GDM1 (cell line): ENCODE results near the gene TP73.

Experiments used
- DNase-seq: peaks from one replicate; lab custom pipeline; 2025; lab: John Stamatoyannopoulos, UW

Gene TP73

GRCh38 chr1:3689138-3689750 lies 36.9 kb downstream of the TP73 start:
- DNase-seq, result no peak

- no peak for DNase-seq
These were observed 38.2 kb downstream of the TP73 start for GRCh38 chr1:3690282-3691065.

DNA sequence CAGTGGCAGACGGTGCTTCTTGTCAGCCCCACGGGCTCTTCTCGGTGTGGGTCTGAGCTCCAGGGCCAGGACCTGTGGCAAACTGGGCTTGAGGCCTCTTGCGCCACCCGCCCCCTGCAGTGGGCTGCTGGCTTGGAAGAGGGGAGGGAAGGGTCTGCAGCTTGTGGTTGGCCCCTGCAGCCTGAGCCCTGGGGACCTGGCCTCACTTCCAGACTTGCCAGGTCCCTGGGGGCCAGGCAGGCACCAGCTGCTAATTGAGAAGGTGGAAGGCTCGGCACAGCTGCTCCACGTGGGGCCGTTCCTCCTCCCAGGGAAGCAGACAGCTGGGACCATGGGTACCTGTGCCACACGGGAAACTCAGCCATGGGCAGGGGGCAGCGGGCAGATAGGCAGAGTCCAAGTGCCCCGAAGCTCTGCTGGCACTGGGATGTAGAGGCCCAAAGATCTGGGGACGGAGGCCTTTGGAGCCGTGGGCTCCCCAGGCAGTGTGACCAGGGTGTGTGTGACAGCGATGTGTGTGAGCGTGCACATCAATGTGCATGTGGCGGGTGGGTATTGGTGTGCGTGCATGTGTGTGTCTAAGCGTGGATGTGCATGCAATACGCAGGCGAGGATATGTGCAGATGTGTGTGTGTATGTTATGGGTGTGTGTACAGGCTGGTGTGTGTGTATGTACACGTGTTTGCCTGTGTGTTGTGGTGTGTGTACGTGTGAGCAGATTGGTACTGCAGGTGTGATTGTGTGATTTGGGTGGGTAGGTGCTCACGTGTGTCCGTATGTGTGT lies 39.3 kb downstream of the TP73 start:
- DNase-seq, result no peak

DNA sequence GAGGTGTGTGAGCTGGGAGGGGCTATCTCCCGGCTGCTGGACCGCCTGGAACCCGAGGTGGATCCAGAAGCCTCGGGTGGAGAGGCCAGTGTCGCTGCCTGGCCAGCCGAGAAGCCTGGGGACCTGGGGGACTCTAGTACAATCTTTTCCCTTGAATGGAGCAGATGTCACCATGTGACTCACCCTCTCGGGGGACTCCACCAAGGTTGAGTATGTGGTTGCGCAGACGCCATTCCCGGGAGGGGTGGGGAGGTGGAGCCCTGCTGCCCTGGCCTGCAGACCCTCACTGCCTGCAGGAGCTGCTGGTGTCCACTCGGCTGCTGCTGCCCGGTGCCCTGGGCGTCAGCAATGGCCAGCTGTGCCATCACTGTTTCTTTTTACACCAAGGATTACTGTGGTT lies 40.3 kb downstream of the TP73 start:
- no peak for DNase-seq

- DNase-seq, result no peak
These were observed 41.0 kb downstream of the TP73 start for GRCh38 chr1:3693321-3693720.

DNA sequence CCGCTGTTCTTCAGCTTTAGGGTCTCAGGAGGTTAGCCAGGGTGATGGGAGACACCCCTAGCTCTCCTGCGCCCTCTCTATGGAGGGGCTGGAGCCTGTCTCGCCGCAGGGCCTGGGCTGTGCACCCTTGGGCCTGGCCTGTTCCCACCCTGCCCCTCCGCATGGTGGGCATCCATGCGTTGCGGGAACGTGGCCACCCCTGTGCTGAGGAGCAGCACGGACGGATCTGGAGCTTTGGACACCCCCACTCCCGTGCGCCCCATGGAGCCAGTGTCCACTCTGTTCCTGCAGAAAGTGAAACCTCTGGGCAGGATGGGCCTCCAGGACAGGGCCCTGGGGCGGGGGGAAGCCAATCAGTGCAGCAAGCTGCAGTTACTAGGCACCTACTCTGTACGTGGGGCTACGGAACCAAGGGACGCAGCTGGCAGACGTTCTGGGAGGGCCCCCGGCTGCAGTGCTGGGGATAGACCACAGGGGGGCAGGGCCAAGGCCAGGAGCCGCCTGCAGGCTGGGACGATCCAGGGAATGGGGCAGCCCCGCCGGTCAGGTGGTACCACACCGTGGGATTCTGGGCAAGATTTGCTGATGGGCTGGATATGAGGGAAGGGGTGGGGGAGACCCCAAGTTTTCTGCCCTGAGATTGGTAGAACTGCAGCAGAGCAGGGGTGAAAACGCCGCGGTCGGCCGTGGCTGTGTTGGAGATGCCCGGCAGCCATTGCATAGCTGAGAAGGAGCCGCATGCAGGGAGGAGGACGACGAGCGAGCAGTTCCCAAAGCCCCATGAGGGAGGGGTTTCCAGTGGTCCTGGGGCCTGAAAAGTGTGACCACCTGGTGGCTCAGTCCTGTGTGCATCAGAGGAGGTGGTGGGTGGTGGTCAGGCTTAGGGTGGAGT lies 43.3 kb downstream of the TP73 start:
- DNase-seq, result no peak

GRCh38 chr1:3696689-3697088 lies 44.4 kb downstream of the TP73 start:
- DNase-seq, result no peak

DNA sequence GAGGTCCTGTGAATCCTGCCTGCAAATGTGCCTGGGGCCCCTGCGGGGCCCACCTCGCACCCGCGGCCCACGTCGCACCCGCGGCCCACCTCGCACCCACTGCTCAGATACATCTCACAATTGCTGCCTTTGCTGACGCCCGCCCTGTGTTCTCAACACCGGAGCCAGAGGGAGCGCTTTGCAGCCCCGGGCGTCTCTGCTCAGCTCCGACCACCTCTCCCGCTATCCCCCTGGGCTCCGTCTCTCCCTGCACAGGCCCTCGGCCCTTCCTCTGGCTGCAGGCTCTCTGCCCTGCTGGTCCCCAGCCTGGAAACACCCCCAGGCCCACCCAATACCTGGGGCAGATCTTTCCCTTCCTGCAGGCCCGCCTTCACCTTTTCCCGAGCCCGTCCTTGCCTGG lies 44.8 kb downstream of the TP73 start:
- no peak for DNase-seq

GRCh38 chr1:3697810-3698209 lies 45.5 kb downstream of the TP73 start:
- DNase-seq, result no peak

DNA sequence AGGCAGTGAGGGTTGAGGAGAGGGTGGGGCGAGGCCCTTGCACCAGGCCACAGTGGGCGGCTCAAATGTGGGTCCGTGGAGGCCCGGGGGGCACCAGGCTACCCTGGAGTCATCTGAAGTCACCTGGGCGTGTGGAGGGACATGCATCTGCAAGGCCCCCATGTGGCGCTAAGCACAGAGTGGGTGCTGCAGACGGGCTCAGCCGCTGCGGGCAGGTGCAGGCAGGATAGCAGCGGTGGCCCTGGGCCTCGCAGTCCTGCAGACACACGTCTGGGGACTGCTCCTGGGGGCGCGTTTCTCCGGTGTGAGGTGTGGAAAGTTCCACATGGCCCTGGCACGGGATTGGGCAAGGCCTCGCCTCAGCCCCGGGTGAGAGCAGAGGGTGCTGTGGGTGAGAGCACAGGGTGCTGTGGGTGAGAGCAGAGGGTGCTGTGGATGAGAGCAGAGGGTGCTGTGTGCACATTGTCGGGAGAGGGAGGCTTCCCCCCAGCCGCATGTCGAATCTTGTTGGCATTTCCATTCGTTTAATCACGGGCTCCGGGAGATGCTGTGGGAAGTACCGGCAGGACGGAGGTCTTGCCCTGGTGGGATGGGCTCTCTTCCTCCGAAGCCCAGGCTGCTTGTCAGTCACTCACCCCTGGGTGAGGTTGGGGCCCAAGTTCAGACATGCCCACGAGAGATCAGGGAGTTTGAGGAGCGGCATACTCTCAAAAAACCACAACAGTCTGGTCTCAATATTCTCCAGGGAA lies 46.5 kb downstream of the TP73 start:
- DNase-seq, result no peak

DNA sequence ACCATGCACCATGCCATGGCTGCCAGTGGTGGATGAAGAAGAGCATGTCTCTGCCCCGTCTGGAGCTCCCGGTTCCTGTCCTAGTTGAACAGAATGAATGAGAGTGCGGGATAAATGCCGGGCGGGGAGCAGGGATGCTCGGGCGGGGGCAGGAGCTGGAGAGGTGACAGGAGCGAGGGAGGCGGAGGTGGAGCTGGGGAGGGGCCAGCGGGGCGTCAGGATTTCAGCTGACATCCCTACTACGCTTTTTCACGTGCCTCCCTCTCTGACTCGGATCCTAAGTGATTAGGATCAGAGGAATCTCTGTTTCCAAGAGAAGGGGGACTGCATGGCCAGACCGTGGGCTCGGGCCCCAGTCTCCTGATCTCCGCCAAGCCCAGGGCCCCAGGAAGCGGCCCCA lies 47.3 kb downstream of the TP73 start:
- DNase-seq, result no peak

GRCh38 chr1:3700631-3701030 lies 48.3 kb downstream of the TP73 start:
- no peak for DNase-seq

DNA sequence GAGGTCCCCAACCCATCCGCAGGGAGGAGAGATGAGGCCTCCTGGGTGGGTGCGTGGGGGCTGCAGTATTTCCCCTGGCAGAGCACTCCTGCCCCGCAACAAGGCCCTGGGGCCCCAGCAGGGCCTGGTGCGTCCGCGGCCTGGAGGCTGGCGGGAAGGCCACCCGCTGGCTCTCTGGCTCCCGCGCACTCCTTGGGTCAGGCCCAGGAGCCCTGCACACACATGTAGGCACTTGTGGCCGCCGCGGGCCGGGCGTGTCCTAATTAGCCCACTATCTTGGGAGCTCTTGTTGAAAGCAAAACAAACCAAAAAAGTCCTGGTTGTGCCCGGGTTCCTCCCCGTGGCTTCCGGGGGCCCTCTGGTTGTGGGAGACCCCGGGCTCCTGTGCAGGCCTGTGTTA lies 50.2 kb downstream of the TP73 start:
- DNase-seq, result no peak

DNA sequence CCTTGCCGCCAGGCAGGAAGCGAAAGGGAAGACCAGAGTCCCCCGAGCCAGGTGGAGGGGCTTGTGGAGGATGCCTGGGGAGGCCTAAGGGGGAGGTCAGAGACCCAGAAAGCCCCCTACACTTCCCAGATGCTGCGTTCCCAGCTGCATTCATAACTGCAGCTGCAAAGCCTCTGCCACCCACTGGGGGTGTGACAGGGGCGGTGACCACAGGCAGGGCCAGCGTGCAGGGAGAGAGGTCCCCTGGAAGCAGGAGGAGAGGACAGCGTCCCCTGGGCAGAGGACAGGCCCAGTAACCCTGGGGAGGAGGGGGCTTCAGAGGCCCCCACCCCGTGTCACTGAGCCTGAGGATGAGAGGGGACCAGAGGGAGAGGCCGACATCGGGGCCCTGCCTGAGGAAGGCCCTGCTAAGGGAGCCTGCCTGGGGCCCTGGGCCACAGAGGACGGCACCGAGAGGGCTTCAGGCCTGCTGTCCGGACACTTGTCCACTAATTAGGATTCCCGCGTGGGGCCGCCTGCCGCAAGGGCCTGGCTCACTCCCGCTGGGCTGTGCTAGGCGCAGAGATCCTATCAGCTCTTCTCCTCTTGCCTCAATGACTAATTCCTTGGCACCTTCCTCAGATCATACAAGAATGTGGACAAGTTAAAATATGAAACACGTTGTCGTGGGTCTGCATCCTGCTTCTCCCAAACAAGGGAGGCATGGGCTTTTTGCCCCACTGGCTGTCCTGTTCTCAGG lies 50.8 kb downstream of the TP73 start:
- no peak for DNase-seq

- no peak for DNase-seq
These were observed 51.6 kb downstream of the TP73 start for GRCh38 chr1:3703786-3704371.

DNA sequence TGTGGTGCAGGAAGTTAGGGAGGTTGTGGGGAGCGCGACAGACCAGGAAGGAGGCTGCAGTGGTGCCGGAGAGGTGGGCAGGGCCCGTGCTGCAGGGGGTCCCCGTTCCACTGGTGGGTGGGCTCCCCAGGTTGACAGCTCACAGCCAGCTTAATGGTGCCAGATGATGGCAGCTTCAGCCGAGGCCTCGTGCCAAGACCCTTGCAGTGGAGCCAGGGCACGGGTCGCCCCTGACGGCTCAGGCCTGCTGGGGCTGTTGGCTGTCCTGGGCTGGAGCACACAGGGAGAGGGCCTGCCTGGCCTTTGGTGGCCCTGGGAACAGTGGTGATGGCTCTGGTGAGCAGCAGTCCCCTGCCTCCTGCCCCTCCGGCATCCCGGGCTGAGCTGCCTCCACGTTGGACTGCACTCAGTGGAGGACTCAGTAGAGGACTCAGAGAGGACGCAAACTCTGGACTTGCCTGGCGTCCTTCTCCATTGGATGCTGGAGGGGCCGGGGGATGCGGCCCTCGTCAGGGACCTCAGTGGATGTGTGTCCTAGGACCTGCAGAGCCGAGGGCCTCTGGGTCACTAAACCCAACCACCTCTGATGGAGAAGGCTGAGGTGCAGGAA lies 53.1 kb downstream of the TP73 start:
- DNase-seq, result no peak

DNA sequence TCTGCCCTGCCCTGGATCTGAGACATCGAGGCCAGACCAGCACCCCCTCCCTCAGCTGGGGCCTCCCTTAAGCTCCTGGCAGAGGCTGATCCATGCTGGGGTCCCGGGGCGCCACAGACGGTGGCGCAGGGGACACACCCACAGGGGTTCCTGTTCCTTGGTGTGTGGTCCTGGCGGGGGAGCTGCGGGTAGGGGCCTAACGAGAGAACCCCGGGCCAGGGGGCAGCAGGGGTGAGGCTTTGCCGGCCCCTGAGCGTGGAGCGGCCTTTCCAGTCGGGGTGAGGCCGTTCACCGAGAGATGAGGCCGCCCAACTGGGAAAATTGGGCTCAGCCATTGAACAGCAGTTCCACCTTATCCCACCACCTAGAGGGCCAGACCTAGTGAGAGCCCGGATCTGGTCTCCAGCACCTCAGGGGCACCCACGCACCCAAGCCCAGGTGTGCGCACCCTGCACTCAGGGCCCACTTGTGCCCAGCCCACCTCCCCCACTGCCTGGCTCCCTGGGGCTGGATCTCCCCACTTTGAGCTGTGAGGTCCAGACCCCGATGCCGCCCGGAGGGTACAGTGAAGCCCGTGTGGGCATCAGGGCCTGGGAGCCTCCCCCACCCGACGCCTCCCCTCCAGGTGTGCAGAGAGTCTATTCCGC lies 54.5 kb downstream of the TP73 start:
- no peak for DNase-seq

GRCh38 chr1:3707298-3707938 lies 55.1 kb downstream of the TP73 start:
- no peak for DNase-seq

DNA sequence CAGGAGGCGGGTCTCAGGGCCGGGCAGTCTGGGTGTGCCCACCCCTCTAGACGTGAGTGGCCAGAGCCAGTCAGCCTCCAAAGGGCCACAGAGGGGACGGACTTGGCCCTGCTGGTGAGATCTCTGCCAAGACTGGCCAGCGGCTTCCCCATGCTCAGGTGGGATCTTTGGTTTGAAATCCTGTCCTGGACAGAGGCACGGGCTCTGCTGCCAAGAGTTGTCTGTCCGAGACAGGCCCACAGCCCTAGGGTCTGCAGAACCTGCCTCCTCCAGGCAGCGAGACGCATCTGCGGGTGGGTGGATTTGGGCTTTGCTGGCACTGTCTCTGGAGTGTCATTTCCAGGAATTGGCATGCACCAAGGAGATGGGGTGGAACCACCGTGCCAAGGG lies 55.6 kb downstream of the TP73 start:
- no peak for DNase-seq
